DOHH2 (cell line): ENCODE results near the gene TRRAP.

Experiments used
- H3F3A ChIP-seq: fragments of 200-600 bp; sonication (generic), shearing (Covaris generic); 2 replicates; pipeline ENCODE4 v1.6.0; 2016; ENCODE audit warnings: antibody characterized with exemption, mild to moderate bottlenecking; ENCODE audit not compliant: control insufficient read depth, insufficient read depth
- H3K27ac ChIP-seq: fragments of 200-600 bp; sonication (generic); 2 replicates; pipeline ENCODE4 v1.5.1; 2014; ENCODE audit warnings: low read depth, mild to moderate bottlenecking, low read length, moderate library complexity
- H3K27me3 ChIP-seq: fragments of 200-600 bp; sonication (generic); 2 replicates; pipeline ENCODE4 v1.6.1; 2014; ENCODE audit warnings: mild to moderate bottlenecking, low read length, mixed read lengths; ENCODE audit not compliant: control insufficient read depth
- H3K36me3 ChIP-seq: fragments of 200-600 bp; sonication (generic); 2 replicates; pipeline ENCODE4 v1.6.1; 2014; ENCODE audit warnings: mild to moderate bottlenecking, low read length, moderate library complexity, mixed read lengths; ENCODE audit not compliant: control insufficient read depth
- H3K4me1 ChIP-seq: fragments of 200-600 bp; sonication (generic); 2 replicates; pipeline ENCODE4 v1.6.1; 2014; ENCODE audit warnings: mild to moderate bottlenecking, low read length, mixed read lengths; ENCODE audit not compliant: control insufficient read depth
- H3K4me2 ChIP-seq: fragments of 200-600 bp; sonication (generic); 2 replicates; pipeline ENCODE4 v1.6.0; 2014; ENCODE audit warnings: mild to moderate bottlenecking, low read length, moderate library complexity
- H3K4me3 ChIP-seq: fragments of 200-600 bp; sonication (generic); 2 replicates; pipeline ENCODE4 v1.5.1; 2014; ENCODE audit warnings: mild to moderate bottlenecking, low read length, mixed read lengths
- H3K79me2 ChIP-seq: fragments of 200-600 bp; sonication (generic); 2 replicates; pipeline ENCODE4 v1.6.1; 2014; ENCODE audit warnings: mild to moderate bottlenecking, low read length, mixed read lengths; ENCODE audit not compliant: control insufficient read depth
- H3K9me2 ChIP-seq: fragments of 200-600 bp; sonication (generic); replicated peaks from 2 replicates; pipeline ENCODE4 v1.6.1; 2014; ENCODE audit warnings: mild to moderate bottlenecking, low read length, mixed read lengths; ENCODE audit not compliant: control insufficient read depth
- H3K9me3 ChIP-seq: fragments of 200-600 bp; sonication (generic); 2 replicates; pipeline ENCODE4 v1.6.1; 2014; ENCODE audit warnings: antibody characterized with exemption, low read length, mixed read lengths; ENCODE audit not compliant: control insufficient read depth, insufficient read depth
- H4K20me1 ChIP-seq: fragments of 200-600 bp; sonication (generic); 2 replicates; pipeline ENCODE4 v1.6.0; 2014; ENCODE audit warnings: low read depth, mild to moderate bottlenecking, antibody characterized with exemption, low read length, moderate library complexity; ENCODE audit not compliant: control insufficient read depth, insufficient read depth
- CTCF ChIP-seq: fragments of 200-600 bp; sonication (generic); IDR thresholded peaks from one replicate; pipeline ENCODE4 v1.5.1; 2014; ENCODE audit warnings: antibody characterized with exemption, mild to moderate bottlenecking, low read depth, low read length; ENCODE audit not compliant: poor library complexity, severe bottlenecking
- EZH2phosphoT487 ChIP-seq: fragments of 200-600 bp; sonication (generic); IDR thresholded peaks from 2 replicates; pipeline ENCODE4 v1.6.1; 2017; ENCODE audit warnings: borderline replicate concordance, mild to moderate bottlenecking, antibody characterized with exemption, low read length, moderate library complexity, mixed read lengths

The TRRAP gene

GRCh38 chr7:99046722-99047121, 168.4 kb downstream of the TRRAP start:
- Histone ChIP-seq H3K36me3 (peaks cover 91% of the 10 kb centered on the region), H3K4me3 (no peak overlapping the region), H3K27ac (no peak overlapping the region), H3K79me2 (no peaks in the 10 kb centered on the region), H3K27me3 (no peaks in the 10 kb centered on the region), H3K4me2 (no peak overlapping the region), H4K20me1 (0 out of 2 replicates have a peak, but pooled peaks cover 2% of the 10 kb centered on the region), H3K4me1 (peaks cover 9% of the 10 kb centered on the region), H3K9me2 (no peaks in the 10 kb centered on the region), H3K9me3 (no peaks in the 10 kb centered on the region), H3F3A (0 out of 2 replicates have a peak, but pooled peaks cover 4% of the 10 kb centered on the region)
- TF ChIP-seq CTCF: no peak
- no peak for TF ChIP-seq EZH2phosphoT487

GRCh38 chr7:99047526-99048077, 169.3 kb downstream of the TRRAP start:
- Histone ChIP-seq H3K27me3 (no peaks in the 10 kb centered on the region), H4K20me1 (0 out of 2 replicates have a peak, but pooled peaks cover 2% of the 10 kb centered on the region), H3F3A (0 out of 2 replicates have a peak, but pooled peaks cover 4% of the 10 kb centered on the region), H3K27ac (no peak overlapping the region), H3K9me2 (no peaks in the 10 kb centered on the region), H3K36me3 (peaks cover 91% of the 10 kb centered on the region), H3K9me3 (no peaks in the 10 kb centered on the region), H3K79me2 (no peaks in the 10 kb centered on the region), H3K4me2 (no peak overlapping the region), H3K4me3 (no peak overlapping the region), H3K4me1 (peaks cover 7% of the 10 kb centered on the region)
- TF ChIP-seq EZH2phosphoT487 (no peak), CTCF (no peak)

- Histone ChIP-seq H3K27me3 (no peaks in the 10 kb centered on the region), H3K9me3 (no peaks in the 10 kb centered on the region), H3K36me3 (peaks cover 80% of the 10 kb centered on the region), H3K9me2 (no peaks in the 10 kb centered on the region), H4K20me1 (0 out of 2 replicates have a peak, but pooled peaks cover 2% of the 10 kb centered on the region), H3F3A (no peaks in the 10 kb centered on the region), H3K4me3 (no peak overlapping the region), H3K27ac (no peak overlapping the region), H3K4me1 (no peaks in the 10 kb centered on the region), H3K4me2 (no peak overlapping the region), H3K79me2 (no peaks in the 10 kb centered on the region)
- no peak for TF ChIP-seq CTCF
Measured at GRCh38 chr7:99050971-99051370, 172.6 kb downstream of the TRRAP start.
